HL-60 (cell line): Measurements from ENCODE around the gene FAHD2A.

ENCODE experiments used
- DNase-seq, 2 experiments: peaks; one replicate each; pipeline ENCODE4 v3.0.0-alpha.2; 2010 to 2020; ENCODE audit warnings: low read depth in 1 of 2, low spot score in 1 of 2
- H3K27ac ChIP-seq: fragments of 250-450 bp; sonication (Bioruptor Pico); replicated peaks from 2 replicates; pipeline ENCODE4 v1.5.1; 2020; ENCODE audit warnings: mild to moderate bottlenecking, moderate library complexity
- H3K27me3 ChIP-seq: fragments of 250-450 bp; sonication (Bioruptor Pico); 2 replicates; pipeline ENCODE4 v1.5.1; 2021; ENCODE audit warnings: mild to moderate bottlenecking, moderate library complexity; ENCODE audit not compliant: insufficient read depth, poor library complexity, severe bottlenecking
- H3K4me3 ChIP-seq: replicated peaks from 2 replicates; pipeline ENCODE4 v1.5.1; 2011; ENCODE audit warnings: mild to moderate bottlenecking, control low read depth, low read length; ENCODE audit not compliant: insufficient read depth
- GABPA ChIP-seq: IDR thresholded peaks from 2 replicates; pipeline ENCODE4 v1.6.1; 2012; ENCODE audit warnings: low read depth
- POLR2AphosphoS5 ChIP-seq: IDR thresholded peaks from 2 replicates; pipeline ENCODE4 v1.6.1; 2012; ENCODE audit warnings: low read depth
- SPI1 ChIP-seq: IDR thresholded peaks from 2 replicates; pipeline ENCODE4 v1.6.1; 2012; ENCODE audit warnings: low read depth, mild to moderate bottlenecking, borderline replicate concordance
- TF ChIP-seq, protein P1 (sequence below): IDR thresholded peaks from 2 replicates; pipeline ENCODE4 v1.6.1; 2012; ENCODE audit warnings: low read depth; ENCODE audit not compliant: insufficient replicate concordance
- TF ChIP-seq, protein P2 (sequence below): IDR thresholded peaks from one replicate; pipeline ENCODE4 v1.5.1; 2011; ENCODE audit warnings: low read length, control low read depth, inconsistent platforms; ENCODE audit not compliant: insufficient read depth

Gene FAHD2A

DNA sequence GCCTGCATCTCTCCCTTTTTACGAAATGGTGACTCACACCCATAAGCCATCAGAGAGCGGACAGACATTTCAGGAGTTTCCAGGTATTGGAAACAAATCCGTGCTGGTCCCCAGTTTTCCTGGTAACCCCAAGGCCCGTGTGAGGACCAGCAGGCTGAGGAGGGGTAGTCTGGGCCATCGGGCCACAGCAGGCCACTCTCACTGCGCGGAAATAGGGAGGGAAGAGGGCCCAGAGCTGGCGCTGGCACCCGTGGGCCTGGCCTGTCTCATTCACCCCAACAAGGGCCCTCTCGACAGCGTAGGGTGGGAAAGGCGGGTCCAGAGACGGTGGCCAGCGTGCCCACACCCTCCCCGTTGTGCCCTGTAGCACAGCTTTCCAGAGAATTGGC is 13.7 kb upstream of the FAHD2A start:
- DNase-seq, result no peak
- TF ChIP-seq GABPA (no peak), POLR2AphosphoS5 (no peak), SPI1 (no peak)
- TF ChIP-seq, protein P1, sequence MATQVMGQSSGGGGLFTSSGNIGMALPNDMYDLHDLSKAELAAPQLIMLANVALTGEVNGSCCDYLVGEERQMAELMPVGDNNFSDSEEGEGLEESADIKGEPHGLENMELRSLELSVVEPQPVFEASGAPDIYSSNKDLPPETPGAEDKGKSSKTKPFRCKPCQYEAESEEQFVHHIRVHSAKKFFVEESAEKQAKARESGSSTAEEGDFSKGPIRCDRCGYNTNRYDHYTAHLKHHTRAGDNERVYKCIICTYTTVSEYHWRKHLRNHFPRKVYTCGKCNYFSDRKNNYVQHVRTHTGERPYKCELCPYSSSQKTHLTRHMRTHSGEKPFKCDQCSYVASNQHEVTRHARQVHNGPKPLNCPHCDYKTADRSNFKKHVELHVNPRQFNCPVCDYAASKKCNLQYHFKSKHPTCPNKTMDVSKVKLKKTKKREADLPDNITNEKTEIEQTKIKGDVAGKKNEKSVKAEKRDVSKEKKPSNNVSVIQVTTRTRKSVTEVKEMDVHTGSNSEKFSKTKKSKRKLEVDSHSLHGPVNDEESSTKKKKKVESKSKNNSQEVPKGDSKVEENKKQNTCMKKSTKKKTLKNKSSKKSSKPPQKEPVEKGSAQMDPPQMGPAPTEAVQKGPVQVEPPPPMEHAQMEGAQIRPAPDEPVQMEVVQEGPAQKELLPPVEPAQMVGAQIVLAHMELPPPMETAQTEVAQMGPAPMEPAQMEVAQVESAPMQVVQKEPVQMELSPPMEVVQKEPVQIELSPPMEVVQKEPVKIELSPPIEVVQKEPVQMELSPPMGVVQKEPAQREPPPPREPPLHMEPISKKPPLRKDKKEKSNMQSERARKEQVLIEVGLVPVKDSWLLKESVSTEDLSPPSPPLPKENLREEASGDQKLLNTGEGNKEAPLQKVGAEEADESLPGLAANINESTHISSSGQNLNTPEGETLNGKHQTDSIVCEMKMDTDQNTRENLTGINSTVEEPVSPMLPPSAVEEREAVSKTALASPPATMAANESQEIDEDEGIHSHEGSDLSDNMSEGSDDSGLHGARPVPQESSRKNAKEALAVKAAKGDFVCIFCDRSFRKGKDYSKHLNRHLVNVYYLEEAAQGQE, result no peak
- TF ChIP-seq, protein P2, sequence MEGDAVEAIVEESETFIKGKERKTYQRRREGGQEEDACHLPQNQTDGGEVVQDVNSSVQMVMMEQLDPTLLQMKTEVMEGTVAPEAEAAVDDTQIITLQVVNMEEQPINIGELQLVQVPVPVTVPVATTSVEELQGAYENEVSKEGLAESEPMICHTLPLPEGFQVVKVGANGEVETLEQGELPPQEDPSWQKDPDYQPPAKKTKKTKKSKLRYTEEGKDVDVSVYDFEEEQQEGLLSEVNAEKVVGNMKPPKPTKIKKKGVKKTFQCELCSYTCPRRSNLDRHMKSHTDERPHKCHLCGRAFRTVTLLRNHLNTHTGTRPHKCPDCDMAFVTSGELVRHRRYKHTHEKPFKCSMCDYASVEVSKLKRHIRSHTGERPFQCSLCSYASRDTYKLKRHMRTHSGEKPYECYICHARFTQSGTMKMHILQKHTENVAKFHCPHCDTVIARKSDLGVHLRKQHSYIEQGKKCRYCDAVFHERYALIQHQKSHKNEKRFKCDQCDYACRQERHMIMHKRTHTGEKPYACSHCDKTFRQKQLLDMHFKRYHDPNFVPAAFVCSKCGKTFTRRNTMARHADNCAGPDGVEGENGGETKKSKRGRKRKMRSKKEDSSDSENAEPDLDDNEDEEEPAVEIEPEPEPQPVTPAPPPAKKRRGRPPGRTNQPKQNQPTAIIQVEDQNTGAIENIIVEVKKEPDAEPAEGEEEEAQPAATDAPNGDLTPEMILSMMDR, result no peak
- no peak overlapping the region for H3K4me3 ChIP-seq
- H3K27me3 ChIP-seq, result no peaks in the 10 kb centered on the region
- no peak overlapping the region for H3K27ac ChIP-seq

DNA sequence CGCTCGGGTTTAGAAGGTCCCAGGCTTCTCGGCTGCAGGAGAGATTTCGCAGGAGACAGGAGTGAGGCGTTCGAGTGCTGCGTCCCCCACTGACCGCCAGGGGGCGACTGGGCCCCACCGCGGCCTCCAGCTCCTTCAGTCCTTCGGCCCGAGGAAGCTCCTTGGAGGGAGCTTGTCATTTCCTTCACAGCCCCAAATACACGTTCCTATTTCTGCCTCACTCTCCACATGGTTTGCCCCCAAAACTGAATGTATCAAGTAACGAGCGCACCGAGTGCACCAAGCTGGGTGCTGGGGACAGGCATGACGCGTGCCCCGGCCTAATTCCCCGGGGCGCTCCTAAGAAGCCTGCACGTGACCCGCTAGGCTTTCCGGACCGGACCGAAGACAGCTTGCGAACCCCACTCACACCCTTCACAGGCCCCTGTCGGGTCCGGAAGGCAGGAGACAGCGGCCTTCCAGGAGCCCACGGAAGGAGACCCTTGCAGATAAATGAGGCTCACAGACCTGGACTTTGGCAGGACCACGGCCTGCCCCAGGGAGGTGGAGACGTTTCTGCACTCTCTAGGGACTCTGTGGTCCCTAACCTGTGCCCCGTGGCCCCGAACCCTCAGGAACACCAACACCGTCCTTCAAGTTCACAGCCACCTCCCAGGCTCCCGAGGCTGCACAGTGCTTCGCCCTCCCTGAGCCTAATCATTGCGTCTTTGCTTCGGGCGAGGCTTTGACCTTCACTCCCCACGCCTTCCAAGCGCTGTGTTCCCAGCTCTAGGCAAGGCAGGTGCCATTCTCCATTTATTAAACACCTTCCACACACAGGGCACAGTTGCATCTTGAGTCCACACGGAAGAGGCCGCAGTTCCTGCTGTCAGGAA is 13.0 kb upstream of the FAHD2A start:
- Histone ChIP-seq H3K27me3 (no peaks in the 10 kb centered on the region), H3K4me3 (no peak overlapping the region), H3K27ac (no peak overlapping the region)
- peak; percentile 10 to 36 for DNase-seq
- TF ChIP-seq SPI1, result no peak
- TF ChIP-seq, protein P2, result peak; percentile 90

DNA sequence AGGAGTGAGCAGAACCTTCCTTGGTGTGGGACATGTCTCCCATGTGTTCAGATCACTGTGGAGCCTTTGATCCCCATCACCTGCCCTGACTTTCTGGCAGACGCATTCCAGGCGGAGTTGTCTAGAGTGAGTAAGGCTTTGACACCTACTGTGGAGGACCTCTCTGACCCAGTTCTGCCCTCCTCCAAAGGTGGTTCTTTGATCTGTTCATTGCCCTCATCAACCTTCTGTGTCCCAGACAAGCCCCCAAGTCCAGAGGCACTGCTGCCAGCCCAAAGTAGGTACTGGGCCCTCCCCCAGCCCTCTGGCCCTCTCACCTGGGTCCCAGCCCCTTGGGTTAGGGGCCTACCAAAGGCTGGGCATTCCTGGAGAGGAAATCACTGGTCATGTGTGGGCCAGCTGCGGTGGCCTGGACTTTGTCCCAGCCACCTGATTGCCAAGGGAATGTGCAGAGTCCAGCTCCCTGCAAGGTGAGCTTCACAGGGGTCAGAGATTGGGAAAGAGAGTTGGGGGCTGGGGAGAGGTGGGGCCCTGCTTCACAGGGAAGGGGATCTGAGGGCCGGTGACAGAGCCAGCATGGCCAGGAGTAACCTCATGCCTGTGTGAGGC is 12.1 kb upstream of the FAHD2A start:
- H3K27me3 ChIP-seq, result no peaks in the 10 kb centered on the region
- H3K27ac ChIP-seq, result no peak overlapping the region
- DNase-seq, result no peak
- TF ChIP-seq GABPA (no peak), POLR2AphosphoS5 (no peak), SPI1 (no peak)
- TF ChIP-seq, protein P2, result no peak
- TF ChIP-seq, protein P1, result no peak
- H3K4me3 ChIP-seq, result no peak overlapping the region
